ENCODE measurements around the gene CECR2.

The CECR2 gene

GRCh38 chr22:17400305-17400704, 31.0 kb downstream of the CECR2 start:
- Histone ChIP-seq H3K4me3 (replicated peaks; ENCODE audit: insufficient read depth, low read length) (no peak overlapping the region), H3K27ac (replicated peaks) (no peak overlapping the region), H3K27me3 (ENCODE audit: insufficient read depth, poor library complexity, severe bottlenecking) (no peaks in the 10 kb centered on the region)
- no peak for DNase-seq (ENCODE audit: low read depth in 1 of 2, low spot score in 1 of 2)
- TF ChIP-seq CTCF (IDR thresholded peaks at IDR 0.05; ENCODE audit: insufficient read depth, low read length) (no peak), SPI1 (IDR thresholded peaks at IDR 0.05; ENCODE audit: borderline replicate concordance, low read depth) (no peak)

- no peak overlapping the region for H3K27ac ChIP-seq (replicated peaks)
- no peak for TF ChIP-seq CTCF (IDR thresholded peaks at IDR 0.05; ENCODE audit: insufficient read depth, low read length)
- no peak for TF ChIP-seq POLR2AphosphoS5 (IDR thresholded peaks at IDR 0.05; ENCODE audit: low read depth)
- no peak for TF ChIP-seq SPI1 (IDR thresholded peaks at IDR 0.05; ENCODE audit: borderline replicate concordance, low read depth)
Measured at GRCh38 chr22:17401728-17402127, 32.5 kb downstream of the CECR2 start.

GRCh38 chr22:17402293-17402692, 33.0 kb downstream of the CECR2 start:
- Histone ChIP-seq H3K4me3 (replicated peaks; ENCODE audit: insufficient read depth, low read length) (no peak overlapping the region), H3K27me3 (ENCODE audit: insufficient read depth, poor library complexity, severe bottlenecking) (no peaks in the 10 kb centered on the region), H3K27ac (replicated peaks) (no peak overlapping the region)
- no peak for TF ChIP-seq REST (IDR thresholded peaks at IDR 0.05; ENCODE audit: insufficient replicate concordance, low read depth)
- no peak for TF ChIP-seq GABPA (IDR thresholded peaks at IDR 0.05; ENCODE audit: low read depth)
- no peak for TF ChIP-seq POLR2AphosphoS5 (IDR thresholded peaks at IDR 0.05; ENCODE audit: low read depth)
- no peak for TF ChIP-seq CTCF (IDR thresholded peaks at IDR 0.05; ENCODE audit: insufficient read depth, low read length)
- no peak for TF ChIP-seq SPI1 (IDR thresholded peaks at IDR 0.05; ENCODE audit: borderline replicate concordance, low read depth)
- DNase-seq (ENCODE audit: low read depth in 1 of 2, low spot score in 1 of 2): no peak

More at GRCh38 chr22:17401728-17402127, 32.5 kb downstream of the CECR2 start:
- Histone ChIP-seq H3K27me3 (ENCODE audit: insufficient read depth, poor library complexity, severe bottlenecking) (no peaks in the 10 kb centered on the region), H3K4me3 (replicated peaks; ENCODE audit: insufficient read depth, low read length) (no peak overlapping the region)
- no peak for DNase-seq (ENCODE audit: low read depth in 1 of 2, low spot score in 1 of 2)

GRCh38 chr22:17403906-17404305, 34.6 kb downstream of the CECR2 start:
- no peak for DNase-seq (ENCODE audit: low read depth in 1 of 2, low spot score in 1 of 2)
- Histone ChIP-seq H3K4me3 (replicated peaks; ENCODE audit: insufficient read depth, low read length) (no peak overlapping the region), H3K27ac (replicated peaks) (no peak overlapping the region), H3K27me3 (ENCODE audit: insufficient read depth, poor library complexity, severe bottlenecking) (peaks cover 2% of the 10 kb centered on the region)
- no peak for TF ChIP-seq SPI1 (IDR thresholded peaks at IDR 0.05; ENCODE audit: borderline replicate concordance, low read depth)
- TF ChIP-seq CTCF (IDR thresholded peaks at IDR 0.05; ENCODE audit: insufficient read depth, low read length): no peak
- no peak for TF ChIP-seq POLR2AphosphoS5 (IDR thresholded peaks at IDR 0.05; ENCODE audit: low read depth)
- no peak for TF ChIP-seq GABPA (IDR thresholded peaks at IDR 0.05; ENCODE audit: low read depth)
- TF ChIP-seq REST (IDR thresholded peaks at IDR 0.05; ENCODE audit: insufficient replicate concordance, low read depth): no peak
